KMS-11 (cell line): ENCODE data around the gene CKAP5.

Experiments used
- H2AFZ ChIP-seq: fragments of 200-600 bp; sonication (generic); 2 replicates; pipeline ENCODE4 v1.6.1; 2016; ENCODE audit warnings: antibody characterized with exemption, mixed run types, low read depth
- H3K27ac ChIP-seq: fragments of 200-600 bp; sonication (generic); 2 replicates; pipeline ENCODE4 v1.6.1; 2016; ENCODE audit warnings: mild to moderate bottlenecking, mixed run types
- H3K27me3 ChIP-seq: fragments of 200-600 bp; sonication (generic); 2 replicates; pipeline ENCODE4 v1.6.1; 2017; ENCODE audit warnings: mild to moderate bottlenecking, low read depth, mixed run types, moderate library complexity; ENCODE audit not compliant: insufficient read depth
- H3K36me3 ChIP-seq: fragments of 200-600 bp; sonication (generic); 2 replicates; pipeline ENCODE4 v1.6.1; 2017; ENCODE audit warnings: mild to moderate bottlenecking, mixed run types; ENCODE audit not compliant: insufficient read depth
- H3K4me1 ChIP-seq: fragments of 200-600 bp; sonication (generic); 2 replicates; pipeline ENCODE4 v1.6.1; 2016; ENCODE audit warnings: mild to moderate bottlenecking, low read depth, mixed run types; ENCODE audit not compliant: poor library complexity, severe bottlenecking
- H3K4me2 ChIP-seq: fragments of 200-600 bp; sonication (generic); 2 replicates; pipeline ENCODE4 v1.7.0; 2016; ENCODE audit warnings: mild to moderate bottlenecking, mixed run types
- H3K4me3 ChIP-seq: fragments of 200-600 bp; sonication (generic); IDR thresholded peaks from 2 replicates; pipeline ENCODE4 v1.6.1; 2017; ENCODE audit warnings: low read depth, low read length, mixed read lengths; ENCODE audit not compliant: insufficient read depth
- H3K79me2 ChIP-seq: fragments of 200-600 bp; sonication (generic); 2 replicates; pipeline ENCODE4 v1.6.1; 2016; ENCODE audit warnings: low read depth, mixed run types; ENCODE audit not compliant: insufficient read depth
- H3K9ac ChIP-seq: fragments of 200-600 bp; sonication (generic); 2 replicates; pipeline ENCODE4 v1.6.1; 2016; ENCODE audit warnings: mild to moderate bottlenecking, mixed run types
- H4K20me1 ChIP-seq: fragments of 200-600 bp; sonication (generic); 2 replicates; pipeline ENCODE4 v1.6.1; 2016; ENCODE audit warnings: mild to moderate bottlenecking, mixed run types; ENCODE audit not compliant: insufficient read depth
- TF ChIP-seq, protein P1 (sequence below): fragments of 200-600 bp; sonication (generic); conservative IDR thresholded peaks from 2 replicates; pipeline ENCODE4 v1.6.1; 2017; ENCODE audit warnings: low read depth, mild to moderate bottlenecking, antibody characterized with exemption, low read length, moderate library complexity, mixed read lengths

The CKAP5 gene

GRCh38 chr11:46729110-46730027 lies 116.7 kb downstream of the CKAP5 start:
- Histone ChIP-seq H4K20me1 (no peaks in the 10 kb centered on the region), H3K27ac (no peak overlapping the region), H3K4me1 (no peaks in the 10 kb centered on the region), H3K4me3 (no peak overlapping the region), H3K79me2 (no peaks in the 10 kb centered on the region), H3K9ac (no peak overlapping the region), H2AFZ (no peak overlapping the region), H3K27me3 (no peaks in the 10 kb centered on the region), H3K4me2 (no peak overlapping the region), H3K36me3 (no peaks in the 10 kb centered on the region)
- TF ChIP-seq, protein P1, sequence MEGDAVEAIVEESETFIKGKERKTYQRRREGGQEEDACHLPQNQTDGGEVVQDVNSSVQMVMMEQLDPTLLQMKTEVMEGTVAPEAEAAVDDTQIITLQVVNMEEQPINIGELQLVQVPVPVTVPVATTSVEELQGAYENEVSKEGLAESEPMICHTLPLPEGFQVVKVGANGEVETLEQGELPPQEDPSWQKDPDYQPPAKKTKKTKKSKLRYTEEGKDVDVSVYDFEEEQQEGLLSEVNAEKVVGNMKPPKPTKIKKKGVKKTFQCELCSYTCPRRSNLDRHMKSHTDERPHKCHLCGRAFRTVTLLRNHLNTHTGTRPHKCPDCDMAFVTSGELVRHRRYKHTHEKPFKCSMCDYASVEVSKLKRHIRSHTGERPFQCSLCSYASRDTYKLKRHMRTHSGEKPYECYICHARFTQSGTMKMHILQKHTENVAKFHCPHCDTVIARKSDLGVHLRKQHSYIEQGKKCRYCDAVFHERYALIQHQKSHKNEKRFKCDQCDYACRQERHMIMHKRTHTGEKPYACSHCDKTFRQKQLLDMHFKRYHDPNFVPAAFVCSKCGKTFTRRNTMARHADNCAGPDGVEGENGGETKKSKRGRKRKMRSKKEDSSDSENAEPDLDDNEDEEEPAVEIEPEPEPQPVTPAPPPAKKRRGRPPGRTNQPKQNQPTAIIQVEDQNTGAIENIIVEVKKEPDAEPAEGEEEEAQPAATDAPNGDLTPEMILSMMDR, result no peak

- TF ChIP-seq, protein P1, result no peak
- H3K4me2 ChIP-seq, result no peak overlapping the region
- H3K4me1 ChIP-seq, result no peaks in the 10 kb centered on the region
- H2AFZ ChIP-seq, result no peak overlapping the region
- H4K20me1 ChIP-seq, result no peaks in the 10 kb centered on the region
- no peak overlapping the region for H3K4me3 ChIP-seq
- no peak overlapping the region for H3K27ac ChIP-seq
- H3K79me2 ChIP-seq, result no peaks in the 10 kb centered on the region
- no peaks in the 10 kb centered on the region for H3K36me3 ChIP-seq
- no peak overlapping the region for H3K9ac ChIP-seq
- no peaks in the 10 kb centered on the region for H3K27me3 ChIP-seq
Observed at GRCh38 chr11:46728659-46729040, 117.4 kb downstream of the CKAP5 start.

- H3K79me2 ChIP-seq, result no peaks in the 10 kb centered on the region
- no peaks in the 10 kb centered on the region for H3K36me3 ChIP-seq
- H4K20me1 ChIP-seq, result no peaks in the 10 kb centered on the region
Observed at GRCh38 chr11:46727952-46728658, 118.0 kb downstream of the CKAP5 start.

GRCh38 chr11:46726206-46726862 lies 119.7 kb downstream of the CKAP5 start:
- Histone ChIP-seq H3K4me1 (no peaks in the 10 kb centered on the region), H3K36me3 (no peaks in the 10 kb centered on the region), H3K9ac (no peak overlapping the region), H3K27ac (no peak overlapping the region), H3K27me3 (no peaks in the 10 kb centered on the region), H4K20me1 (no peaks in the 10 kb centered on the region), H3K4me3 (no peak overlapping the region), H3K4me2 (no peak overlapping the region), H2AFZ (no peak overlapping the region), H3K79me2 (no peaks in the 10 kb centered on the region)
- TF ChIP-seq, protein P1, result no peak

More at GRCh38 chr11:46727952-46728658, 118.0 kb downstream of the CKAP5 start:
- no peaks in the 10 kb centered on the region for H3K4me1 ChIP-seq
- no peak overlapping the region for H3K4me2 ChIP-seq
- no peak overlapping the region for H2AFZ ChIP-seq
- no peaks in the 10 kb centered on the region for H3K27me3 ChIP-seq
- H3K27ac ChIP-seq, result no peak overlapping the region
- H3K9ac ChIP-seq, result no peak overlapping the region
- TF ChIP-seq, protein P1, result no peak
- no peak overlapping the region for H3K4me3 ChIP-seq
